ENCODE results near the gene SLC15A3. TPM values are rescaled to one million over a fixed set of nuclear protein-coding genes. Genes with fewer than 3 reads are reported as not detected.

Gene SLC15A3
- total RNA-seq, 1 donor from 2014 or later, result 0.62 TPM

GRCh38 chr11:60936467-60937143 lies 15.4 kb downstream of the SLC15A3 start:
- peaks cover 13% of the 10 kb centered on the region for H3K36me3 Mint-ChIP-seq (ENCODE audit: low read depth, unreplicated experiment)
- H3K27ac Mint-ChIP-seq (ENCODE audit: unreplicated experiment), result no peak overlapping the region
- no peaks in the 10 kb centered on the region for H3K9me3 Mint-ChIP-seq (ENCODE audit: unreplicated experiment)
- no peak for TF ChIP-seq CTCF (IDR thresholded peaks at IDR 0.05; ENCODE audit: unreplicated experiment)
- peaks cover 10% of the 10 kb centered on the region for H3K4me1 Mint-ChIP-seq (ENCODE audit: unreplicated experiment)
- no peak overlapping the region for H3K4me3 Mint-ChIP-seq (ENCODE audit: unreplicated experiment)
- H3K27me3 Mint-ChIP-seq (ENCODE audit: unreplicated experiment), result peaks cover 14% of the 10 kb centered on the region
- DNase-seq (ENCODE audit: low spot score), result no peak

GRCh38 chr11:60935676-60936442 lies 16.1 kb downstream of the SLC15A3 start:
- H3K36me3 Mint-ChIP-seq (ENCODE audit: low read depth, unreplicated experiment), result peaks cover 17% of the 10 kb centered on the region
- H3K4me3 Mint-ChIP-seq (ENCODE audit: unreplicated experiment), result no peak overlapping the region
- no peak for DNase-seq (ENCODE audit: low spot score)
- peaks cover 4% of the 10 kb centered on the region for H3K4me1 Mint-ChIP-seq (ENCODE audit: unreplicated experiment)
- H3K9me3 Mint-ChIP-seq (ENCODE audit: unreplicated experiment), result no peaks in the 10 kb centered on the region
- H3K27ac Mint-ChIP-seq (ENCODE audit: unreplicated experiment), result no peak overlapping the region
- no peak for TF ChIP-seq CTCF (IDR thresholded peaks at IDR 0.05; ENCODE audit: unreplicated experiment)
- peaks cover 14% of the 10 kb centered on the region for H3K27me3 Mint-ChIP-seq (ENCODE audit: unreplicated experiment)

GRCh38 chr11:60934790-60935605 lies 17.0 kb downstream of the SLC15A3 start:
- no peak for DNase-seq (ENCODE audit: low spot score)
- peaks cover 4% of the 10 kb centered on the region for H3K4me1 Mint-ChIP-seq (ENCODE audit: unreplicated experiment)
- H3K4me3 Mint-ChIP-seq (ENCODE audit: unreplicated experiment), result no peak overlapping the region
- H3K27ac Mint-ChIP-seq (ENCODE audit: unreplicated experiment), result no peak overlapping the region
- no peak for TF ChIP-seq CTCF (IDR thresholded peaks at IDR 0.05; ENCODE audit: unreplicated experiment)
- no peaks in the 10 kb centered on the region for H3K9me3 Mint-ChIP-seq (ENCODE audit: unreplicated experiment)
- H3K36me3 Mint-ChIP-seq (ENCODE audit: low read depth, unreplicated experiment), result peaks cover 24% of the 10 kb centered on the region
- H3K27me3 Mint-ChIP-seq (ENCODE audit: unreplicated experiment), result peaks cover 16% of the 10 kb centered on the region

GRCh38 chr11:60934124-60934789 lies 17.7 kb downstream of the SLC15A3 start:
- Mint-ChIP-seq H3K27ac (ENCODE audit: unreplicated experiment) (no peak overlapping the region), H3K4me1 (ENCODE audit: unreplicated experiment) (peaks cover 4% of the 10 kb centered on the region), H3K9me3 (ENCODE audit: unreplicated experiment) (no peaks in the 10 kb centered on the region), H3K27me3 (ENCODE audit: unreplicated experiment) (peaks cover 11% of the 10 kb centered on the region), H3K36me3 (ENCODE audit: low read depth, unreplicated experiment) (peaks cover 32% of the 10 kb centered on the region), H3K4me3 (ENCODE audit: unreplicated experiment) (no peak overlapping the region)
- no peak for DNase-seq (ENCODE audit: low spot score)
- no peak for TF ChIP-seq CTCF (IDR thresholded peaks at IDR 0.05; ENCODE audit: unreplicated experiment)

Measured in endothelial cell (in vitro differentiated cells).